GM23248 (cell line): Measurements from ENCODE around the gene THAP2.

Source experiments
- EZH2 ChIP-seq: fragments of 200-600 bp; sonication (generic); IDR thresholded peaks from 2 replicates; pipeline ENCODE4 v1.6.1; 2018; ENCODE audit warnings: antibody characterized with exemption, mild to moderate bottlenecking; ENCODE audit not compliant: insufficient read depth, poor library complexity, severe bottlenecking
- EZH2phosphoT487 ChIP-seq: fragments of 200-600 bp; sonication (generic); IDR thresholded peaks from 2 replicates; pipeline ENCODE4 v1.6.1; 2018; ENCODE audit warnings: antibody characterized with exemption, moderate library complexity, mild to moderate bottlenecking, low read depth; ENCODE audit not compliant: insufficient read depth

GRCh38 chr12:71704920-71705319, 40.8 kb downstream of the THAP2 start:
- TF ChIP-seq EZH2 (no peak), EZH2phosphoT487 (no peak)
